H9 (cell line): ENCODE results near the gene ETFA. TPM values are rescaled to one million over a fixed set of nuclear protein-coding genes. Genes with fewer than 3 reads are reported as not detected.

Experiments used
- DNase-seq: peaks from one replicate; pipeline ENCODE4 v3.0.0-alpha.2; 2017
- H2AFZ ChIP-seq: one replicate; pipeline ENCODE4 v1.6.1; 2013; ENCODE audit warnings: mild to moderate bottlenecking, low read length, control low read depth, moderate library complexity
- H2AK5ac ChIP-seq: 2 replicates; pipeline ENCODE4 v1.6.1; 2013; ENCODE audit warnings: low read length, control low read depth, mixed read lengths; ENCODE audit not compliant: insufficient read length
- H2BK120ac ChIP-seq: one replicate; pipeline ENCODE4 v1.6.1; 2013; ENCODE audit warnings: low read depth, mild to moderate bottlenecking, low read length, control low read depth, inconsistent platforms; ENCODE audit not compliant: poor library complexity, severe bottlenecking
- H2BK12ac ChIP-seq: 2 replicates; pipeline ENCODE4 v1.6.1; 2013; ENCODE audit warnings: low read length, control low read depth, mixed read lengths, low read depth; ENCODE audit not compliant: insufficient read length
- H2BK15ac ChIP-seq: 2 replicates; pipeline ENCODE4 v1.6.1; 2013; ENCODE audit warnings: low read depth, low read length, control low read depth
- H2BK20ac ChIP-seq: one replicate; pipeline ENCODE4 v1.6.1; 2013; ENCODE audit warnings: low read depth, mild to moderate bottlenecking, low read length, control low read depth, inconsistent platforms; ENCODE audit not compliant: poor library complexity, severe bottlenecking
- H2BK5ac ChIP-seq: 2 replicates; pipeline ENCODE4 v1.6.1; 2013; ENCODE audit warnings: low read length, control low read depth, mixed read lengths; ENCODE audit not compliant: insufficient read length
- H3K14ac ChIP-seq: 2 replicates; pipeline ENCODE4 v1.6.1; 2013; ENCODE audit warnings: low read length, control low read depth; ENCODE audit not compliant: insufficient read depth
- H3K18ac ChIP-seq: 2 replicates; pipeline ENCODE4 v1.6.1; 2013; ENCODE audit warnings: low read depth, mild to moderate bottlenecking, mixed read lengths, low read length, control low read depth; ENCODE audit not compliant: insufficient read length
- H3K23ac ChIP-seq: 2 replicates; pipeline ENCODE4 v1.6.1; 2013; ENCODE audit warnings: low read length, control low read depth, mixed read lengths, low read depth; ENCODE audit not compliant: insufficient read length
- H3K23me2 ChIP-seq: 2 replicates; pipeline ENCODE4 v1.6.1; 2013; ENCODE audit warnings: low read depth, mild to moderate bottlenecking, mixed read lengths, low read length, control low read depth; ENCODE audit not compliant: insufficient read length, poor library complexity, severe bottlenecking
- H3K27ac ChIP-seq: 2 replicates; pipeline ENCODE4 v1.5.1; 2013; ENCODE audit warnings: low read length, control low read depth, mixed read lengths, low read depth; ENCODE audit not compliant: insufficient read length
- H3K27me3 ChIP-seq: 2 replicates; pipeline ENCODE4 v1.6.1; 2013; ENCODE audit warnings: low read length, control low read depth, inconsistent platforms; ENCODE audit not compliant: insufficient read depth
- H3K4ac ChIP-seq: 2 replicates; pipeline ENCODE4 v1.6.1; 2013; ENCODE audit warnings: low read depth, mild to moderate bottlenecking, control low read depth, inconsistent platforms, low read length, moderate library complexity
- H3K4me1 ChIP-seq: 2 replicates; pipeline ENCODE4 v1.6.1; 2013; ENCODE audit warnings: low read length, control low read depth, inconsistent platforms; ENCODE audit not compliant: insufficient read depth
- H3K4me2 ChIP-seq: 2 replicates; pipeline ENCODE4 v1.6.1; 2013; ENCODE audit warnings: low read length, control low read depth, mixed read lengths; ENCODE audit not compliant: insufficient read length, insufficient read depth
- H3K56ac ChIP-seq: 2 replicates; pipeline ENCODE4 v1.6.1; 2013; ENCODE audit warnings: low read depth, mild to moderate bottlenecking, mixed read lengths, low read length, control low read depth; ENCODE audit not compliant: insufficient read length
- H3K79me1 ChIP-seq: 2 replicates; pipeline ENCODE4 v1.6.1; 2013; ENCODE audit warnings: low read depth, mild to moderate bottlenecking, moderate library complexity, low read length, control low read depth, inconsistent platforms; ENCODE audit not compliant: insufficient read depth, poor library complexity, severe bottlenecking
- H3K79me2 ChIP-seq: 2 replicates; pipeline ENCODE4 v1.6.1; 2013; ENCODE audit warnings: low read length, control low read depth, inconsistent platforms; ENCODE audit not compliant: insufficient read depth
- H3K9ac ChIP-seq: 2 replicates; pipeline ENCODE4 v1.6.1; 2013; ENCODE audit warnings: low read length, control low read depth, mixed read lengths; ENCODE audit not compliant: insufficient read length; ENCODE audit errors: extremely low read depth
- H3K9me3 ChIP-seq: one replicate; pipeline ENCODE4 v1.6.1; 2013; ENCODE audit warnings: low read depth, low read length, inconsistent platforms; ENCODE audit not compliant: control insufficient read depth
- H3T11ph ChIP-seq: one replicate; pipeline ENCODE4 v1.6.1; 2013; ENCODE audit warnings: mild to moderate bottlenecking, low read length, control low read depth, inconsistent platforms
- H4K20me1 ChIP-seq: one replicate; pipeline ENCODE4 v1.6.1; 2013; ENCODE audit not compliant: control insufficient read depth, insufficient read length, insufficient read depth
- H4K5ac ChIP-seq: 2 replicates; pipeline ENCODE4 v1.6.1; 2013; ENCODE audit warnings: low read depth, mild to moderate bottlenecking, mixed read lengths, low read length, control low read depth; ENCODE audit not compliant: insufficient read length
- H4K8ac ChIP-seq: replicated peaks from 2 replicates; pipeline ENCODE4 v1.6.1; 2013; ENCODE audit warnings: low read length, control low read depth, mixed read lengths, low read depth; ENCODE audit not compliant: insufficient read length
- H4K91ac ChIP-seq: 2 replicates; pipeline ENCODE4 v1.6.1; 2013; ENCODE audit warnings: low read depth, mild to moderate bottlenecking, moderate library complexity, mixed read lengths, low read length, control low read depth; ENCODE audit not compliant: insufficient read length
- H3K27ac Mint-ChIP-seq, 3 experiments: 2 replicates in 2 of 3; 3 replicates in 1 of 3; pipeline ENCODE4 v1.8.0; 2020 to 2021; ENCODE audit warnings: mixed read lengths in 3 of 3, mild to moderate bottlenecking in 1 of 3, moderate library complexity in 1 of 3
- H3K27me3 Mint-ChIP-seq: 2 replicates; pipeline ENCODE4 v1.8.0; 2021; ENCODE audit warnings: low read depth, mild to moderate bottlenecking, moderate library complexity, mixed read lengths
- H3K36me3 Mint-ChIP-seq, 3 experiments: 2 replicates in 2 of 3; 3 replicates in 1 of 3; pipeline ENCODE4 v1.8.0; 2020 to 2021; ENCODE audit warnings: low read depth in 3 of 3, mixed read lengths in 3 of 3; ENCODE audit not compliant: insufficient read depth in 1 of 3
- H3K4me1 Mint-ChIP-seq, 2 experiments: 2 replicates each; pipeline ENCODE4 v1.8.0; 2020; ENCODE audit warnings: mixed read lengths in 2 of 2
- H3K4me3 Mint-ChIP-seq, 2 experiments: 2 replicates in 1 of 2; 3 replicates in 1 of 2; pipeline ENCODE4 v1.8.0; 2020 to 2021; ENCODE audit warnings: mild to moderate bottlenecking in 2 of 2, mixed read lengths in 2 of 2, moderate library complexity in 1 of 2
- H3K9me3 Mint-ChIP-seq, 2 experiments: 2 replicates in 1 of 2; 3 replicates in 1 of 2; pipeline ENCODE4 v1.8.0; 2020; ENCODE audit warnings: mild to moderate bottlenecking in 2 of 2, mixed read lengths in 2 of 2, moderate library complexity in 1 of 2
- WGBS: extraction: QIAGEN DNeasy Blood & Tissue Kit; methylation state at CpG from one replicate; pipeline ENCODE4 v1.1.7; 2013; ENCODE audit warnings: missing lambda C conversion rate, low lambda C conversion rate, mixed read lengths; ENCODE audit not compliant: insufficient read length; ENCODE audit errors: extremely low coverage; 5-methylcytosine and 5-hydroxymethylcytosine counted together
- total RNA-seq: library from RNA; stranded (reverse); gene quantifications from 2 replicates; pipeline ENCODE4 v1.2.1, GENCODE V29; 2021
- TF ChIP-seq, protein P1 (sequence below): fragments of 200-600 bp; sonication (generic); conservative IDR thresholded peaks from 3 replicates; pipeline ENCODE4 v1.8.0; 2021; ENCODE audit warnings: antibody characterized with exemption, mild to moderate bottlenecking

ETFA gene
- total RNA-seq, 1 experiment from 2014 or later: 109 TPM

DNA sequence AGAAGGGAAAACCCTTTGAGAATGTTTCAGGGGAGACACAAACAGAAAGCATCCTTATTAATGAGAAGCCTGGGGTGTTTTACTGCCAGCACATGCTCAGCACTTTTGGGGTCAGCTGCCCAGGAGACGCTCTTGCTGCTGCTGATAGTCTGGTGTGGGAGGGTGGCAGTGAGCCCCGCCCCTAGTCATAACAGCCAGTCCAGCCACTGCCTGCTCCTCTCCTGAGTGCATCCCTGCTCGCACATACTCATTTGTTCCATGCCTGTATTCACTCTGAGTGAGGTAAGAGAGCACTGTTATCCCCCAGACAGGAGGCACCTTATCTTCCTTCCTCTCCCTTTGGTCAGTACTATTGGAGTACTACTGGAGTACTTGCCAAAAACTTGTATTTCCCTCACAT is 101.3 kb downstream of the ETFA start:
- no peak overlapping the region for H3K9ac ChIP-seq
- H2AK5ac ChIP-seq: no peak overlapping the region
- no peak overlapping the region for H4K91ac ChIP-seq
- H3K9me3 Mint-ChIP-seq: no peaks in the 10 kb centered on the region
- peaks cover 0 to 12% (median 0%) of the 10 kb centered on the region in 3 experiments; a peak in 3 of 7 replicates for H3K36me3 Mint-ChIP-seq
- no peaks in the 10 kb centered on the region for H3K23me2 ChIP-seq
- no peak overlapping the region for H2BK12ac ChIP-seq
- H2BK5ac ChIP-seq: no peak overlapping the region
- H3K4me1 Mint-ChIP-seq: peaks cover 0 to 3% of the 10 kb centered on the region in 2 experiments; a peak in 1 of 4 replicates
- H3T11ph ChIP-seq: no peak overlapping the region
- H3K79me1 ChIP-seq: no peaks in the 10 kb centered on the region
- H2AFZ ChIP-seq: no peak overlapping the region
- no peak overlapping the region for H4K5ac ChIP-seq
- H3K4me1 ChIP-seq: peaks cover 2% of the 10 kb centered on the region; the same call in 1 of the 2 replicates
- no peak overlapping the region for H4K8ac ChIP-seq
- H3K27ac Mint-ChIP-seq: no peak overlapping the region
- no peaks in the 10 kb centered on the region for H3K9me3 ChIP-seq
- no CpG with 5 or more reads among the region's 3 CpGs for WGBS
- H3K79me2 ChIP-seq: no peaks in the 10 kb centered on the region
- H3K56ac ChIP-seq: no peak overlapping the region
- no peak overlapping the region for H3K23ac ChIP-seq
- H3K27me3 ChIP-seq: no peaks in the 10 kb centered on the region
- TF ChIP-seq, protein P1, sequence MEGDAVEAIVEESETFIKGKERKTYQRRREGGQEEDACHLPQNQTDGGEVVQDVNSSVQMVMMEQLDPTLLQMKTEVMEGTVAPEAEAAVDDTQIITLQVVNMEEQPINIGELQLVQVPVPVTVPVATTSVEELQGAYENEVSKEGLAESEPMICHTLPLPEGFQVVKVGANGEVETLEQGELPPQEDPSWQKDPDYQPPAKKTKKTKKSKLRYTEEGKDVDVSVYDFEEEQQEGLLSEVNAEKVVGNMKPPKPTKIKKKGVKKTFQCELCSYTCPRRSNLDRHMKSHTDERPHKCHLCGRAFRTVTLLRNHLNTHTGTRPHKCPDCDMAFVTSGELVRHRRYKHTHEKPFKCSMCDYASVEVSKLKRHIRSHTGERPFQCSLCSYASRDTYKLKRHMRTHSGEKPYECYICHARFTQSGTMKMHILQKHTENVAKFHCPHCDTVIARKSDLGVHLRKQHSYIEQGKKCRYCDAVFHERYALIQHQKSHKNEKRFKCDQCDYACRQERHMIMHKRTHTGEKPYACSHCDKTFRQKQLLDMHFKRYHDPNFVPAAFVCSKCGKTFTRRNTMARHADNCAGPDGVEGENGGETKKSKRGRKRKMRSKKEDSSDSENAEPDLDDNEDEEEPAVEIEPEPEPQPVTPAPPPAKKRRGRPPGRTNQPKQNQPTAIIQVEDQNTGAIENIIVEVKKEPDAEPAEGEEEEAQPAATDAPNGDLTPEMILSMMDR: no peak
- no peak overlapping the region for H3K18ac ChIP-seq
- H3K14ac ChIP-seq: no peak overlapping the region
- no peak overlapping the region for H3K27ac ChIP-seq
- no peak overlapping the region for H2BK120ac ChIP-seq
- no peak overlapping the region for H3K4me2 ChIP-seq
- H2BK15ac ChIP-seq: no peak overlapping the region
- no peaks in the 10 kb centered on the region for H3K27me3 Mint-ChIP-seq
- no peak overlapping the region for H2BK20ac ChIP-seq
- H3K4me3 Mint-ChIP-seq: no peak overlapping the region
- H3K4ac ChIP-seq: no peak overlapping the region
- no peak for DNase-seq
- H4K20me1 ChIP-seq: no peaks in the 10 kb centered on the region
